ENCODE measurements around the gene ANKLE2.

ANKLE2 gene

DNA sequence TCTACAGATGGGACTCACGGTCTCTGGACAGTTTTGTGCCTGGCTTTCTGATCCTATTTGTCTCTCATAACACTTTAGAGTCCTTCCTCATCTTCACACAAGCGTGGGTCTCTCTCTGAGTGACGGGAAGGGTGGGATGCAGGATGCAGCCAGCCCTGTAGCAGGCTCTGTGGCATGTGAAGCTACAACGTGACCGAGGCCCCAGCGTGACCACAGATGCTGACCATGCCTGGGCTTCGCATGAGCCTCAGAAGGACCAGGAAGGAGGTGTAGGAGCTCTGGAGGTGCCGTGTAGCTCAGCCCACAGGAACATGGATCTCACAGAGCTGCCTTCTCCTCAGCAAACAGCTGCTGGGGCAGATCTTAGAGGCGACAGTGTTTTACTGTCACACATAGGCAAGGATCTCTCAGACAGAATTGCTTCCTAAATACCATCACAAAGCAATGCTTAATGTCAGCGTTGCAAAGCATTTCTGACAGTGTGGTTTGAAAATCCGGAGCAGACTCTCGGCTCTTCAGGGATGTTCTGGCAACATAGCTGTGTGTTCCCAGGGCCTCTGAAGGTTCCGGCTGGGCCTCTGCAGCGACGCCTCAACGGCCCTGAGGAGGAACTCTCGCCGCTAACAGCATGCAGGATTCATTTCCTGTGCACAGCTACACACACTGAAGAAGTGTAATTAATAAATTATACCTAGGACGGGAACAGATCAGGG, 21.9 kb downstream of the ANKLE2 start:
- H3K9ac ChIP-seq (ENCODE audit: low read length): no peak overlapping the region
- H2AFZ ChIP-seq (ENCODE audit: low read depth, low read length): no peak overlapping the region
- no peak overlapping the region for H3K4me2 ChIP-seq (ENCODE audit: low read length)
- no peak overlapping the region for H3K4me3 ChIP-seq (ENCODE audit: low read length)
- no peaks in the 10 kb centered on the region for H3K9me3 ChIP-seq (ENCODE audit: insufficient read depth, low read length)
- no peaks in the 10 kb centered on the region for H3K4me1 ChIP-seq (ENCODE audit: low read length)
- no peak overlapping the region for H3K27ac ChIP-seq (ENCODE audit: low read length)
- H3K79me2 ChIP-seq (ENCODE audit: low read length): peaks cover 20% of the 10 kb centered on the region
- TF ChIP-seq, protein P1, sequence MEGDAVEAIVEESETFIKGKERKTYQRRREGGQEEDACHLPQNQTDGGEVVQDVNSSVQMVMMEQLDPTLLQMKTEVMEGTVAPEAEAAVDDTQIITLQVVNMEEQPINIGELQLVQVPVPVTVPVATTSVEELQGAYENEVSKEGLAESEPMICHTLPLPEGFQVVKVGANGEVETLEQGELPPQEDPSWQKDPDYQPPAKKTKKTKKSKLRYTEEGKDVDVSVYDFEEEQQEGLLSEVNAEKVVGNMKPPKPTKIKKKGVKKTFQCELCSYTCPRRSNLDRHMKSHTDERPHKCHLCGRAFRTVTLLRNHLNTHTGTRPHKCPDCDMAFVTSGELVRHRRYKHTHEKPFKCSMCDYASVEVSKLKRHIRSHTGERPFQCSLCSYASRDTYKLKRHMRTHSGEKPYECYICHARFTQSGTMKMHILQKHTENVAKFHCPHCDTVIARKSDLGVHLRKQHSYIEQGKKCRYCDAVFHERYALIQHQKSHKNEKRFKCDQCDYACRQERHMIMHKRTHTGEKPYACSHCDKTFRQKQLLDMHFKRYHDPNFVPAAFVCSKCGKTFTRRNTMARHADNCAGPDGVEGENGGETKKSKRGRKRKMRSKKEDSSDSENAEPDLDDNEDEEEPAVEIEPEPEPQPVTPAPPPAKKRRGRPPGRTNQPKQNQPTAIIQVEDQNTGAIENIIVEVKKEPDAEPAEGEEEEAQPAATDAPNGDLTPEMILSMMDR (IDR thresholded peaks at IDR 0.05; ENCODE audit: low read depth, low read length): no peak
- no peak for TF ChIP-seq EZH2phosphoT487 (IDR thresholded peaks at IDR 0.05; ENCODE audit: low read depth)
- H3K27me3 ChIP-seq (ENCODE audit: low read depth, low read length): no peaks in the 10 kb centered on the region
- H3K36me3 ChIP-seq (replicated peaks; ENCODE audit: low read depth, low read length): peaks cover 72% of the 10 kb centered on the region
- no peaks in the 10 kb centered on the region for H4K20me1 ChIP-seq (ENCODE audit: insufficient read depth, low read length)

DNA sequence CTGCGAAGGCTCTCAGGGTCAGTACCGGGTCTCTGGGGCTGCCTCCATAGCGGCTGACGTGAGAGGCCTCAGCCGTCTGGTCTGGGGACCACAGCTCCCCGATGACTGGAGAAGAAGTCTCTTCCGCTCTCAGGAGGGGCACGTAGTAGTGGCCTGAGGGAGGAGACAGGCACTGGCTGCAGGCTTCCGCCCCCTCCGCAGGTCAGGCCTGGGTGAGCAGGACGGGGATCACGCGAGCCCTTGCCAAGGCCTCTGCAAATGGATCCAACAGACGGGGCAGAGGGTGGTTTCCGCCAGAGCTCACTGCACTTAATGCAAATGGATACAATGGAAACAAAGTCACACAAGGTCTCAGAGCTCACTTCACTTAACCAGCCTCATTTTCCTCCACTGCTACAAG, 24.7 kb downstream of the ANKLE2 start:
- Histone ChIP-seq H3K36me3 (replicated peaks; ENCODE audit: low read depth, low read length) (peaks cover 62% of the 10 kb centered on the region), H3K9me3 (ENCODE audit: insufficient read depth, low read length) (no peaks in the 10 kb centered on the region), H3K79me2 (ENCODE audit: low read length) (no peaks in the 10 kb centered on the region), H3K4me3 (ENCODE audit: low read length) (no peak overlapping the region), H2AFZ (ENCODE audit: low read depth, low read length) (no peak overlapping the region), H3K27me3 (ENCODE audit: low read depth, low read length) (no peaks in the 10 kb centered on the region), H3K9ac (ENCODE audit: low read length) (no peak overlapping the region), H3K4me1 (ENCODE audit: low read length) (no peaks in the 10 kb centered on the region), H3K4me2 (ENCODE audit: low read length) (no peak overlapping the region), H4K20me1 (ENCODE audit: insufficient read depth, low read length) (no peaks in the 10 kb centered on the region), H3K27ac (ENCODE audit: low read length) (no peak overlapping the region)
- TF ChIP-seq, protein P1 (IDR thresholded peaks at IDR 0.05; ENCODE audit: low read depth, low read length): no peak
- no peak for TF ChIP-seq EZH2phosphoT487 (IDR thresholded peaks at IDR 0.05; ENCODE audit: low read depth)

DNA sequence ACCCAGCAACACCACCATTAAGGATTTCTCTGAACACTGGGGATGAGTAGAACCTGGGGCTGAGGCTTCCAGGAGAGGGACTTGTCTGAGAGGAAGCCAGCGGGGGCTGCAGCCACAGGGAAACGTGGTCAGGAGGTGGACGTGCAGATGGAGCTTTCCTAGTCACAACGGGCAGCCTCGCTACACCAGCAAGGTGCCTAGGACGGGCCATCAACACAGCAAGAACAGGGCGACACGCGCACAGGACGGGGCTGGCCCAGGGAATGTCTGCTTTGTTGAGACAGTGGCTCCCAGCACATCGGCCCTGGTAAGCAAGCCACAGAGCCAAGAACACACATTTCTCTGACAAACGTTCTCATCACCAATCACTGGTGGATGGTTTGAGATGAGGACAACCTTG, 25.3 kb downstream of the ANKLE2 start:
- Histone ChIP-seq H3K4me2 (ENCODE audit: low read length) (no peak overlapping the region), H3K4me3 (ENCODE audit: low read length) (no peak overlapping the region), H3K27me3 (ENCODE audit: low read depth, low read length) (no peaks in the 10 kb centered on the region), H3K79me2 (ENCODE audit: low read length) (no peaks in the 10 kb centered on the region), H3K4me1 (ENCODE audit: low read length) (no peaks in the 10 kb centered on the region), H3K27ac (ENCODE audit: low read length) (no peak overlapping the region), H3K9me3 (ENCODE audit: insufficient read depth, low read length) (no peaks in the 10 kb centered on the region), H4K20me1 (ENCODE audit: insufficient read depth, low read length) (no peaks in the 10 kb centered on the region), H3K9ac (ENCODE audit: low read length) (no peak overlapping the region), H2AFZ (ENCODE audit: low read depth, low read length) (no peak overlapping the region), H3K36me3 (replicated peaks; ENCODE audit: low read depth, low read length) (peaks cover 60% of the 10 kb centered on the region)
- TF ChIP-seq EZH2phosphoT487 (IDR thresholded peaks at IDR 0.05; ENCODE audit: low read depth): no peak
- TF ChIP-seq, protein P1 (IDR thresholded peaks at IDR 0.05; ENCODE audit: low read depth, low read length): no peak

DNA sequence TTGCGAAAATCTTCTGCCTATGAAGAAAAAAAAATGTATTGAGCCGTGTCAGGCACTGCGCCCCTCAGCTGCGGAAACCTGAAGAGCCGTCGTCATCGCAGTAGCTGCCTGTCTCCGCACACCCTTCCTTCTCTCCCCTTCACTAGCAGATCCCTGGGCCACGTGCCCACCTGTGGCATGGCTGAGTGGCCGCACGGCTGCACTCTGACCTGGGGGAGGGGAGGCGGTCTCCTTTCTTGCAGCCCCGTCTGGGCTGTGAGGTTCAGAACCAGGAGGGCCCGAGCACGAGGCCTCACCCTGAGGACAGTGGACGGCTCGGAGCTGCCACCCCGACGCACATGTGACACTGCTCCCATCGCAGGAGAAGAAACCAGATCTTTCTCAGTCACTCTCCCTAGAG, 26.1 kb downstream of the ANKLE2 start:
- no peaks in the 10 kb centered on the region for H3K4me1 ChIP-seq (ENCODE audit: low read length)
- no peak overlapping the region for H3K4me3 ChIP-seq (ENCODE audit: low read length)
- H3K36me3 ChIP-seq (replicated peaks; ENCODE audit: low read depth, low read length): peaks cover 65% of the 10 kb centered on the region
- no peaks in the 10 kb centered on the region for H3K79me2 ChIP-seq (ENCODE audit: low read length)
- no peak overlapping the region for H3K27ac ChIP-seq (ENCODE audit: low read length)
- H3K9me3 ChIP-seq (ENCODE audit: insufficient read depth, low read length): no peaks in the 10 kb centered on the region
- no peaks in the 10 kb centered on the region for H3K27me3 ChIP-seq (ENCODE audit: low read depth, low read length)
- H3K9ac ChIP-seq (ENCODE audit: low read length): no peak overlapping the region
- TF ChIP-seq EZH2phosphoT487 (IDR thresholded peaks at IDR 0.05; ENCODE audit: low read depth): no peak
- TF ChIP-seq, protein P1 (IDR thresholded peaks at IDR 0.05; ENCODE audit: low read depth, low read length): no peak
- no peak overlapping the region for H2AFZ ChIP-seq (ENCODE audit: low read depth, low read length)
- no peaks in the 10 kb centered on the region for H4K20me1 ChIP-seq (ENCODE audit: insufficient read depth, low read length)
- no peak overlapping the region for H3K4me2 ChIP-seq (ENCODE audit: low read length)

Measured in OCI-LY3 (cell line).